SH-SY5Y (cell line): Measurements from ENCODE around the gene RAI1.

Experiments used
- GATA2 ChIP-seq: IDR thresholded peaks from 2 replicates; pipeline ENCODE4 v1.6.1; 2011; ENCODE audit warnings: mild to moderate bottlenecking, low read depth, low read length
- GATA3 ChIP-seq: IDR thresholded peaks from 2 replicates; pipeline ENCODE4 v1.6.1; 2011; ENCODE audit warnings: low read depth, mild to moderate bottlenecking, low read length, moderate library complexity

DNA sequence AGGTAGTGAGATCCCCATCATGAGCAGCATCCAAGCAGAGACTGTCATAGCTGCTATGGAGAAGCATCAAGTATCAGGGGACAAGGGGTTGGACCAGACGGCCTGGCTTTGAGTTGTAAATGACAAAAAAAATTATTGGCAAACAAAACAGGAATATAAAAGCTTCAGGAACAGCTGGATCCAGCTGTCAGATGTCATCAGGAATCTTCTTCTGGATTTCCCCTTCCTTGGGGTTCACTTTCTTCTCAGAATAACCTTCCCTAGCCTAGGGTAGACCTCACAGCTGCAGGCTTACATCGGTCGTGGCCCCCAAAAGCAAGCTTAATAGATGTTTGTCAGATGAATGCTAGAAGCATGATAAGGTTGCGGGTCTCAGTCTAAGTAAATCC, 17.2 kb upstream of the RAI1 start:
- TF ChIP-seq GATA3 (no peak), GATA2 (no peak)
